H1 (cell line): ENCODE data around the gene HOXB3. TPM values are rescaled to one million over a fixed set of nuclear protein-coding genes. Genes with fewer than 3 reads are reported as not detected.

Experiments
- CTCF ChIA-PET: fragments of 300-600 bp; sonication (Branson Sonifier 250); formaldehyde crosslinking; loops from one replicate; lab custom pipeline; 2021; ENCODE audit not compliant: partially characterized antibody; lab: Charles Lee
- POLR2A ChIA-PET: fragments of 300-600 bp; sonication (Branson Sonifier 250); formaldehyde crosslinking; loops from one replicate; lab custom pipeline; 2021; ENCODE audit warnings: inconsistent platforms; ENCODE audit not compliant: partially characterized antibody; lab: Charles Lee
- DNase-seq, 2 experiments: peaks; one replicate each; pipeline versions ENCODE4 v3.0.0 to v3.0.0-alpha.2; 2010 to 2022; ENCODE audit warnings: low spot score in 2 of 2, low read depth in 1 of 2, mixed read lengths in 1 of 2
- FAIRE-seq: peaks from 2 replicates; lab custom pipeline; 2011; peaks lifted over from hg19 to GRCh38; lab: Jason Lieb, UNC
- H2AFZ ChIP-seq: 2 replicates; pipeline ENCODE4 v1.8.1; 2012; ENCODE audit warnings: low read length, inconsistent platforms
- H2AK5ac ChIP-seq: 2 replicates; pipeline ENCODE4 v1.6.1; 2013; ENCODE audit warnings: low read depth, low read length
- H2BK120ac ChIP-seq: replicated peaks from 2 replicates; pipeline ENCODE3; 2013; ENCODE audit warnings: low read depth, low read length, inconsistent platforms
- H2BK12ac ChIP-seq: 2 replicates; pipeline ENCODE4 v1.6.1; 2013; ENCODE audit warnings: low read depth, low read length
- H2BK15ac ChIP-seq: 2 replicates; pipeline ENCODE4 v1.6.1; 2013; ENCODE audit warnings: low read length
- H2BK20ac ChIP-seq: 2 replicates; pipeline ENCODE4 v1.6.1; 2013; ENCODE audit warnings: low read length
- H2BK5ac ChIP-seq: 2 replicates; pipeline ENCODE4 v1.6.1; 2013; ENCODE audit warnings: low read depth, low read length
- H3K14ac ChIP-seq: 2 replicates; pipeline ENCODE4 v1.6.1; 2013; ENCODE audit warnings: inconsistent platforms; ENCODE audit not compliant: insufficient read length
- H3K18ac ChIP-seq: 2 replicates; pipeline ENCODE4 v1.6.1; 2013; ENCODE audit warnings: low read length; ENCODE audit errors: extremely low read depth
- H3K23ac ChIP-seq: 2 replicates; pipeline ENCODE4 v1.6.1; 2013; ENCODE audit warnings: inconsistent platforms; ENCODE audit not compliant: insufficient read length
- H3K23me2 ChIP-seq: 2 replicates; pipeline ENCODE4 v1.6.1; 2013; ENCODE audit warnings: low read depth, low read length
- H3K27ac ChIP-seq: 2 replicates; pipeline ENCODE4 v1.6.1; 2011; ENCODE audit warnings: low read depth, low read length, inconsistent platforms
- H3K27me3 ChIP-seq, 4 experiments: replicated peaks in 1 of 4; 1 replicate in 1 of 4; 2 replicates in 3 of 4; pipeline versions ENCODE4 v1.6.1 to v1.8.1; 2011 to 2013; ENCODE audit warnings: low read length in 3 of 4, mild to moderate bottlenecking in 3 of 4, inconsistent platforms in 2 of 4, mixed read lengths in 2 of 4, moderate library complexity in 1 of 4; ENCODE audit not compliant: control insufficient read depth in 3 of 4, insufficient read depth in 3 of 4; ENCODE audit errors: extremely low read depth in 1 of 4
- H3K36me3 ChIP-seq, 4 experiments: 2 replicates each; pipeline versions ENCODE4 v1.6.1 to v1.8.1; 2011 to 2013; ENCODE audit warnings: mild to moderate bottlenecking in 4 of 4, low read length in 3 of 4, moderate library complexity in 2 of 4, control low read depth in 1 of 4, inconsistent platforms in 1 of 4; ENCODE audit not compliant: insufficient read depth in 4 of 4, control insufficient read depth in 2 of 4
- H3K4ac ChIP-seq: replicated peaks from 2 replicates; pipeline ENCODE3; 2013; ENCODE audit warnings: low read length, low read depth, mixed read lengths, inconsistent platforms; ENCODE audit not compliant: insufficient read length
- H3K4me1 ChIP-seq, 4 experiments: replicated peaks in 1 of 4; 1 replicate in 1 of 4; 2 replicates in 3 of 4; pipeline versions ENCODE4 v1.6.1 to v1.8.1; 2011 to 2013; ENCODE audit warnings: low read length in 3 of 4, inconsistent platforms in 2 of 4, mixed read lengths in 1 of 4; ENCODE audit not compliant: insufficient read depth in 4 of 4, control insufficient read depth in 3 of 4
- H3K4me2 ChIP-seq, 2 experiments: 2 replicates each; pipeline versions ENCODE4 v1.6.1 to v1.8.1; 2011 to 2013; ENCODE audit warnings: low read depth in 2 of 2, low read length in 2 of 2, control low read depth in 1 of 2, inconsistent platforms in 1 of 2, mild to moderate bottlenecking in 1 of 2; ENCODE audit not compliant: insufficient read depth in 1 of 2
- H3K4me3 ChIP-seq, 4 experiments: fragments of 200-600, 300-600 bp in 1 of 4; sonication (generic), shearing (Covaris generic), sonication (Bioruptor Twin) in 1 of 4; 2 replicates each; pipeline versions ENCODE4 v1.5.1 to v1.8.1; 2011 to 2016; ENCODE audit warnings: low read length in 4 of 4, low read depth in 3 of 4, control low read depth in 2 of 4, inconsistent platforms in 2 of 4, mild to moderate bottlenecking in 2 of 4, mixed read lengths in 1 of 4, moderate library complexity in 1 of 4; ENCODE audit not compliant: insufficient read depth in 2 of 4; ENCODE audit errors: extremely low read depth in 1 of 4
- H3K56ac ChIP-seq: replicated peaks from 2 replicates; pipeline ENCODE3; 2013; ENCODE audit warnings: low read depth, mild to moderate bottlenecking, mixed read lengths, low read length, inconsistent platforms; ENCODE audit not compliant: insufficient read length
- H3K79me1 ChIP-seq: 2 replicates; pipeline ENCODE4 v1.6.1; 2013; ENCODE audit warnings: low read depth, low read length, control low read depth
- H3K79me2 ChIP-seq, 2 experiments: 2 replicates each; pipeline versions ENCODE4 v1.6.1 to v1.8.1; 2012 to 2013; ENCODE audit warnings: low read length in 2 of 2, mild to moderate bottlenecking in 2 of 2, inconsistent platforms in 1 of 2; ENCODE audit not compliant: insufficient read depth in 2 of 2, control insufficient read depth in 1 of 2
- H3K9ac ChIP-seq, 4 experiments: replicated peaks in 1 of 4; 1 replicate in 1 of 4; 2 replicates in 3 of 4; pipeline versions ENCODE4 v1.6.1 to v1.8.1; 2011 to 2013; ENCODE audit warnings: low read depth in 3 of 4, low read length in 3 of 4, control low read depth in 2 of 4, mild to moderate bottlenecking in 2 of 4, moderate library complexity in 2 of 4, inconsistent platforms in 1 of 4; ENCODE audit errors: extremely low read depth in 1 of 4
- H3K9me3 ChIP-seq, 2 experiments: 2 replicates each; pipeline versions ENCODE4 v1.6.1 to v1.8.1; 2012 to 2013; ENCODE audit warnings: mild to moderate bottlenecking in 2 of 2, moderate library complexity in 2 of 2, control low read depth in 1 of 2, inconsistent platforms in 1 of 2, low read depth in 1 of 2, low read length in 1 of 2, mixed read lengths in 1 of 2; ENCODE audit not compliant: insufficient read depth in 2 of 2
- H4K20me1 ChIP-seq, 2 experiments: replicated peaks in 1 of 2; 2 replicates each; pipeline versions ENCODE3 to v1.8.1; 2011 to 2013; ENCODE audit warnings: inconsistent platforms in 2 of 2, low read length in 2 of 2, mild to moderate bottlenecking in 1 of 2; ENCODE audit not compliant: insufficient read depth in 2 of 2, control insufficient read depth in 1 of 2
- H4K5ac ChIP-seq: 2 replicates; pipeline ENCODE4 v1.6.1; 2013; ENCODE audit warnings: low read length, low read depth, mixed read lengths, inconsistent platforms; ENCODE audit not compliant: insufficient read length
- H4K8ac ChIP-seq: 2 replicates; pipeline ENCODE4 v1.8.0; 2013; ENCODE audit warnings: mild to moderate bottlenecking, moderate library complexity, low read length, inconsistent platforms; ENCODE audit not compliant: insufficient read depth; ENCODE audit errors: extremely low read depth
- H4K91ac ChIP-seq: replicated peaks from 2 replicates; pipeline ENCODE3; 2013; ENCODE audit warnings: low read length, mixed read lengths, inconsistent platforms; ENCODE audit not compliant: insufficient read length
- CBX5 ChIP-seq: fragments of 300-800, 300-1000 bp; sonication (generic); IDR thresholded peaks from 2 replicates; pipeline ENCODE4 v1.7.1; 2016; ENCODE audit warnings: antibody characterized with exemption, low read length, low read depth
- CBX8 ChIP-seq: fragments of 300-800, 300-1000 bp; sonication (generic); IDR thresholded peaks from 2 replicates; pipeline ENCODE4 v1.7.1; 2016; ENCODE audit warnings: low read depth, low read length, borderline replicate concordance
- EZH2 ChIP-seq: fragments of 200-600 bp; sonication (generic); IDR thresholded peaks from 2 replicates; pipeline ENCODE4 v1.7.1; 2012; ENCODE audit warnings: low read depth, mild to moderate bottlenecking, moderate library complexity, low read length, inconsistent platforms; ENCODE audit not compliant: severe bottlenecking
- POLR2A ChIP-seq, 2 experiments: IDR thresholded peaks; 1 replicate in 1 of 2; 2 replicates in 1 of 2; pipeline ENCODE4 v1.6.1; 2011; ENCODE audit warnings: low read depth in 2 of 2, low read length in 2 of 2, mild to moderate bottlenecking in 2 of 2; ENCODE audit errors: control extremely low read depth in 1 of 2
- SUZ12 ChIP-seq: fragments of 200-600 bp; sonication (generic); IDR thresholded peaks from 2 replicates; pipeline ENCODE4 v1.6.1; 2012; ENCODE audit warnings: mild to moderate bottlenecking, inconsistent platforms, low read length, moderate library complexity, mixed read lengths
- WGBS, 2 experiments: shearing (Covaris generic) in 1 of 2; methylation state at CpG; one replicate each; pipeline versions ENCODE4 v1.1.6 to v1.1.7; 2013 to 2015; ENCODE audit warnings: low lambda C conversion rate in 2 of 2, mixed read lengths in 2 of 2, inconsistent platforms in 1 of 2, low coverage in 1 of 2, missing lambda C conversion rate in 1 of 2; ENCODE audit not compliant: insufficient replicate concordance in 2 of 2, insufficient coverage in 1 of 2, insufficient read length in 1 of 2; ENCODE audit errors: extremely low coverage in 1 of 2, missing lambda C conversion rate in 1 of 2; 5-methylcytosine and 5-hydroxymethylcytosine counted together
- polyA plus RNA-seq, 7 experiments: library from polyadenylated mRNA; depleted of rRNA in 3 of 7; stranded (reverse) in 5 of 7; unstranded in 2 of 7; fragments of >200 nt in 5 of 7; fragments of 200-250 nt in 2 of 7; gene quantifications; 1 replicate in 5 of 7; 2 replicates in 1 of 7; 4 replicates in 1 of 7; pipeline versions ENCODE4 v1.2.1 to v1.2.3, GENCODE V29; 2011 to 2013; ENCODE audit warnings: missing spikeins in 2 of 7, mixed read lengths in 2 of 7
- total RNA-seq: library from RNA; stranded (reverse); fragmentation: NEBNext Ultra II Directional; extraction: Animal tissue kit (Norgen Biotek cat#: 25700); gene quantifications from 2 replicates; pipeline ENCODE4 v1.2.1, GENCODE V29; 2021
- TF ChIP-seq, protein P1 (sequence below), 3 experiments: IDR thresholded peaks; 1 replicate in 2 of 3; 2 replicates in 1 of 3; pipeline versions ENCODE4 v1.5.1 to v1.6.1; 2011; ENCODE audit warnings: low read length in 3 of 3, mild to moderate bottlenecking in 3 of 3, inconsistent platforms in 2 of 3, low read depth in 1 of 3, moderate library complexity in 1 of 3; ENCODE audit not compliant: insufficient read depth in 1 of 3; ENCODE audit errors: control extremely low read depth in 1 of 3
- TF ChIP-seq, protein P2 (sequence below): IDR thresholded peaks from 2 replicates; pipeline ENCODE4 v1.6.1; 2012; ENCODE audit warnings: inconsistent platforms

Gene HOXB3
- total and polyA plus RNA-seq, 2 of the 8 experiments (the other 6 are each of a cell fraction or from before 2014, with no cell fraction given): not detected

- Histone ChIP-seq H2BK20ac (no peak overlapping the region), H3K18ac (no peak overlapping the region; the same call in 1 of the 2 replicates), H2BK120ac (no peak overlapping the region), H3K27me3 (peaks cover 97 to 100% (median 99%) of the 10 kb centered on the region in 4 experiments), H4K91ac (no peak overlapping the region), H3K23ac (no peak overlapping the region), H2BK5ac (no peak overlapping the region), H3K9me3 (no peaks in the 10 kb centered on the region; a peak in 1 of 4 replicates), H2AFZ (no peak overlapping the region), H3K4me3 (no peak overlapping the region), H4K5ac (no peak overlapping the region), H3K79me2 (no peaks in the 10 kb centered on the region), H3K36me3 (peaks cover 0 to 18% (median 0%) of the 10 kb centered on the region in 4 experiments; a peak in 1 of 8 replicates), H4K8ac (0 out of 2 replicates have a peak overlapping the region, but pooled peaks have one; percentile 9), H3K79me1 (no peaks in the 10 kb centered on the region), H3K56ac (no peak overlapping the region), H4K20me1 (peaks cover 24 to 36% of the 10 kb centered on the region in 2 experiments), H3K27ac (no peak overlapping the region), H2AK5ac (no peak overlapping the region), H3K4me2 (peak overlapping the region in 1 of 2 experiments; percentile 37; a peak in 1 of 4 replicates), H3K23me2 (peaks cover 2% of the 10 kb centered on the region; the same call in 1 of the 2 replicates), H3K9ac (no peak overlapping the region), H2BK15ac (no peak overlapping the region), H3K4ac (no peak overlapping the region), H3K4me1 (peaks cover 0 to 7% (median 4%) of the 10 kb centered on the region in 4 experiments; a peak in 5 of 7 replicates), H2BK12ac (peak overlapping the region; percentile 20; the same call in 1 of the 2 replicates), H3K14ac (no peak overlapping the region)
- no peak for FAIRE-seq
- ChIA-PET POLR2A (no interaction called here), CTCF (no interaction called here)
- TF ChIP-seq CBX8 (0 out of 2 replicates have a peak, but pooled peaks have one; percentile 76), CBX5 (no peak), POLR2A (IDR thresholded peaks at IDR 0.05; ENCODE audit: control extremely low read depth in 1 of 2, low read depth in 2 of 2, low read length in 2 of 2) (no peak), SUZ12 (peak; percentile 89), EZH2 (peak; percentile 66)
- TF ChIP-seq, protein P1, sequence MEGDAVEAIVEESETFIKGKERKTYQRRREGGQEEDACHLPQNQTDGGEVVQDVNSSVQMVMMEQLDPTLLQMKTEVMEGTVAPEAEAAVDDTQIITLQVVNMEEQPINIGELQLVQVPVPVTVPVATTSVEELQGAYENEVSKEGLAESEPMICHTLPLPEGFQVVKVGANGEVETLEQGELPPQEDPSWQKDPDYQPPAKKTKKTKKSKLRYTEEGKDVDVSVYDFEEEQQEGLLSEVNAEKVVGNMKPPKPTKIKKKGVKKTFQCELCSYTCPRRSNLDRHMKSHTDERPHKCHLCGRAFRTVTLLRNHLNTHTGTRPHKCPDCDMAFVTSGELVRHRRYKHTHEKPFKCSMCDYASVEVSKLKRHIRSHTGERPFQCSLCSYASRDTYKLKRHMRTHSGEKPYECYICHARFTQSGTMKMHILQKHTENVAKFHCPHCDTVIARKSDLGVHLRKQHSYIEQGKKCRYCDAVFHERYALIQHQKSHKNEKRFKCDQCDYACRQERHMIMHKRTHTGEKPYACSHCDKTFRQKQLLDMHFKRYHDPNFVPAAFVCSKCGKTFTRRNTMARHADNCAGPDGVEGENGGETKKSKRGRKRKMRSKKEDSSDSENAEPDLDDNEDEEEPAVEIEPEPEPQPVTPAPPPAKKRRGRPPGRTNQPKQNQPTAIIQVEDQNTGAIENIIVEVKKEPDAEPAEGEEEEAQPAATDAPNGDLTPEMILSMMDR (IDR thresholded peaks at IDR 0.05; ENCODE audit: control extremely low read depth in 1 of 3, insufficient read depth in 1 of 3, low read depth in 1 of 3, low read length in 3 of 3): no peak
- TF ChIP-seq, protein P2, sequence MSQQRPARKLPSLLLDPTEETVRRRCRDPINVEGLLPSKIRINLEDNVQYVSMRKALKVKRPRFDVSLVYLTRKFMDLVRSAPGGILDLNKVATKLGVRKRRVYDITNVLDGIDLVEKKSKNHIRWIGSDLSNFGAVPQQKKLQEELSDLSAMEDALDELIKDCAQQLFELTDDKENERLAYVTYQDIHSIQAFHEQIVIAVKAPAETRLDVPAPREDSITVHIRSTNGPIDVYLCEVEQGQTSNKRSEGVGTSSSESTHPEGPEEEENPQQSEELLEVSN: peak; percentile 19; the same call in 1 of the 2 replicates
- 5% methylated on average over 21 of the region's 36 CpGs; no CpG with 5 or more reads in 1 of the 2 experiments for WGBS, 2 experiments
- DNase-seq: no peak
These were observed 21.8 kb upstream of the HOXB3 start for GRCh38 chr17:48611681-48612455.
